ENCODE data around the gene SMARCAD1.

Gene SMARCAD1

GRCh38 chr4:94202769-94203168 lies 4.9 kb upstream of the SMARCAD1 start:
- Histone ChIP-seq H3K4me1 (ENCODE audit: control insufficient read depth in 1 of 2, insufficient read depth in 2 of 2, low read length in 2 of 2) (no peaks in the 10 kb centered on the region), H3K4me3 (ENCODE audit: low read depth in 1 of 2, low read length in 2 of 2) (no peak overlapping the region), H3K27ac (ENCODE audit: low read length) (no peak overlapping the region), H3K9me3 (ENCODE audit: control insufficient read depth in 1 of 2, low read length in 2 of 2) (no peaks in the 10 kb centered on the region), H3K27me3 (ENCODE audit: low read depth, low read length) (no peaks in the 10 kb centered on the region), H3K36me3 (ENCODE audit: control insufficient read depth in 1 of 2, insufficient read depth in 2 of 2, low read length in 2 of 2) (no peaks in the 10 kb centered on the region)

GRCh38 chr4:94208266-94208665 lies 601 bp downstream of the SMARCAD1 start:
- peaks cover 3 to 18% of the 10 kb centered on the region in 2 donors for H3K36me3 ChIP-seq (ENCODE audit: control insufficient read depth in 1 of 2, insufficient read depth in 2 of 2, low read length in 2 of 2)
- H3K4me1 ChIP-seq (ENCODE audit: control insufficient read depth in 1 of 2, insufficient read depth in 2 of 2, low read length in 2 of 2) = peaks cover 0 to 16% of the 10 kb centered on the region in 2 donors
- H3K4me3 ChIP-seq (ENCODE audit: low read depth in 1 of 2, low read length in 2 of 2) = peak overlapping the region; percentile 87 to 97
- no peaks in the 10 kb centered on the region for H3K27me3 ChIP-seq (ENCODE audit: low read depth, low read length)
- peak overlapping the region; percentile 97 for H3K27ac ChIP-seq (ENCODE audit: low read length)
- H3K9me3 ChIP-seq (ENCODE audit: control insufficient read depth in 1 of 2, low read length in 2 of 2) = no peaks in the 10 kb centered on the region

- H3K9me3 ChIP-seq (ENCODE audit: control insufficient read depth in 1 of 2, low read length in 2 of 2) = no peaks in the 10 kb centered on the region
- no peaks in the 10 kb centered on the region for H3K27me3 ChIP-seq (ENCODE audit: low read depth, low read length)
- H3K4me3 ChIP-seq (ENCODE audit: low read depth in 1 of 2, low read length in 2 of 2) = peak overlapping the region; percentile 87 to 97
- H3K36me3 ChIP-seq (ENCODE audit: control insufficient read depth in 1 of 2, insufficient read depth in 2 of 2, low read length in 2 of 2) = peaks cover 9 to 25% of the 10 kb centered on the region in 2 donors
- no peak overlapping the region for H3K27ac ChIP-seq (ENCODE audit: low read length)
- H3K4me1 ChIP-seq (ENCODE audit: control insufficient read depth in 1 of 2, insufficient read depth in 2 of 2, low read length in 2 of 2) = peaks cover 0 to 16% of the 10 kb centered on the region in 2 donors
Observed at GRCh38 chr4:94208918-94209317, 1.3 kb downstream of the SMARCAD1 start.

- H3K36me3 ChIP-seq (ENCODE audit: control insufficient read depth in 1 of 2, insufficient read depth in 2 of 2, low read length in 2 of 2) = peaks cover 15 to 40% of the 10 kb centered on the region in 2 donors
- H3K27me3 ChIP-seq (ENCODE audit: low read depth, low read length) = no peaks in the 10 kb centered on the region
- no peaks in the 10 kb centered on the region for H3K9me3 ChIP-seq (ENCODE audit: control insufficient read depth in 1 of 2, low read length in 2 of 2)
- H3K4me3 ChIP-seq (ENCODE audit: low read depth in 1 of 2, low read length in 2 of 2) = no peak overlapping the region
- peaks cover 0 to 16% of the 10 kb centered on the region in 2 donors for H3K4me1 ChIP-seq (ENCODE audit: control insufficient read depth in 1 of 2, insufficient read depth in 2 of 2, low read length in 2 of 2)
- no peak overlapping the region for H3K27ac ChIP-seq (ENCODE audit: low read length)
Observed at GRCh38 chr4:94211861-94212260, 4.2 kb downstream of the SMARCAD1 start.

GRCh38 chr4:94214703-94215319 lies 7.1 kb downstream of the SMARCAD1 start:
- Histone ChIP-seq H3K27me3 (ENCODE audit: low read depth, low read length) (no peaks in the 10 kb centered on the region), H3K4me1 (ENCODE audit: control insufficient read depth in 1 of 2, insufficient read depth in 2 of 2, low read length in 2 of 2) (no peaks in the 10 kb centered on the region), H3K9me3 (ENCODE audit: control insufficient read depth in 1 of 2, low read length in 2 of 2) (no peaks in the 10 kb centered on the region), H3K36me3 (ENCODE audit: control insufficient read depth in 1 of 2, insufficient read depth in 2 of 2, low read length in 2 of 2) (peaks cover 23 to 44% of the 10 kb centered on the region in 2 donors), H3K27ac (ENCODE audit: low read length) (no peak overlapping the region), H3K4me3 (ENCODE audit: low read depth in 1 of 2, low read length in 2 of 2) (no peak overlapping the region)

GRCh38 chr4:94216394-94216793 lies 8.7 kb downstream of the SMARCAD1 start:
- H3K36me3 ChIP-seq (ENCODE audit: control insufficient read depth in 1 of 2, insufficient read depth in 2 of 2, low read length in 2 of 2) = peaks cover 30 to 37% of the 10 kb centered on the region in 2 donors
- H3K27ac ChIP-seq (ENCODE audit: low read length) = no peak overlapping the region
- no peak overlapping the region for H3K4me3 ChIP-seq (ENCODE audit: low read depth in 1 of 2, low read length in 2 of 2)
- H3K27me3 ChIP-seq (ENCODE audit: low read depth, low read length) = no peaks in the 10 kb centered on the region
- H3K4me1 ChIP-seq (ENCODE audit: control insufficient read depth in 1 of 2, insufficient read depth in 2 of 2, low read length in 2 of 2) = no peaks in the 10 kb centered on the region
- H3K9me3 ChIP-seq (ENCODE audit: control insufficient read depth in 1 of 2, low read length in 2 of 2) = no peaks in the 10 kb centered on the region

- Histone ChIP-seq H3K4me1 (ENCODE audit: control insufficient read depth in 1 of 2, insufficient read depth in 2 of 2, low read length in 2 of 2) (no peaks in the 10 kb centered on the region), H3K36me3 (ENCODE audit: control insufficient read depth in 1 of 2, insufficient read depth in 2 of 2, low read length in 2 of 2) (peaks cover 17 to 20% of the 10 kb centered on the region in 2 donors), H3K4me3 (ENCODE audit: low read depth in 1 of 2, low read length in 2 of 2) (no peak overlapping the region), H3K9me3 (ENCODE audit: control insufficient read depth in 1 of 2, low read length in 2 of 2) (no peaks in the 10 kb centered on the region), H3K27ac (ENCODE audit: low read length) (no peak overlapping the region), H3K27me3 (ENCODE audit: low read depth, low read length) (no peaks in the 10 kb centered on the region)
Observed at GRCh38 chr4:94219402-94219801, 11.7 kb downstream of the SMARCAD1 start.

- no peaks in the 10 kb centered on the region for H3K27me3 ChIP-seq (ENCODE audit: low read depth, low read length)
- no peaks in the 10 kb centered on the region for H3K4me1 ChIP-seq (ENCODE audit: control insufficient read depth in 1 of 2, insufficient read depth in 2 of 2, low read length in 2 of 2)
- H3K4me3 ChIP-seq (ENCODE audit: low read depth in 1 of 2, low read length in 2 of 2) = no peak overlapping the region
- H3K36me3 ChIP-seq (ENCODE audit: control insufficient read depth in 1 of 2, insufficient read depth in 2 of 2, low read length in 2 of 2) = peaks cover 4 to 18% of the 10 kb centered on the region in 2 donors
- no peaks in the 10 kb centered on the region for H3K9me3 ChIP-seq (ENCODE audit: control insufficient read depth in 1 of 2, low read length in 2 of 2)
- no peak overlapping the region for H3K27ac ChIP-seq (ENCODE audit: low read length)
Observed at GRCh38 chr4:94221916-94222315, 14.3 kb downstream of the SMARCAD1 start.

GRCh38 chr4:94225449-94225848 lies 17.8 kb downstream of the SMARCAD1 start:
- peaks cover 0 to 11% of the 10 kb centered on the region in 2 donors for H3K36me3 ChIP-seq (ENCODE audit: control insufficient read depth in 1 of 2, insufficient read depth in 2 of 2, low read length in 2 of 2)
- no peaks in the 10 kb centered on the region for H3K9me3 ChIP-seq (ENCODE audit: control insufficient read depth in 1 of 2, low read length in 2 of 2)
- no peak overlapping the region for H3K4me3 ChIP-seq (ENCODE audit: low read depth in 1 of 2, low read length in 2 of 2)
- H3K4me1 ChIP-seq (ENCODE audit: control insufficient read depth in 1 of 2, insufficient read depth in 2 of 2, low read length in 2 of 2) = no peaks in the 10 kb centered on the region
- no peaks in the 10 kb centered on the region for H3K27me3 ChIP-seq (ENCODE audit: low read depth, low read length)
- no peak overlapping the region for H3K27ac ChIP-seq (ENCODE audit: low read length)

- peaks cover 0 to 11% of the 10 kb centered on the region in 2 donors for H3K36me3 ChIP-seq (ENCODE audit: control insufficient read depth in 1 of 2, insufficient read depth in 2 of 2, low read length in 2 of 2)
- no peak overlapping the region for H3K27ac ChIP-seq (ENCODE audit: low read length)
- no peaks in the 10 kb centered on the region for H3K9me3 ChIP-seq (ENCODE audit: control insufficient read depth in 1 of 2, low read length in 2 of 2)
- H3K4me3 ChIP-seq (ENCODE audit: low read depth in 1 of 2, low read length in 2 of 2) = no peak overlapping the region
- H3K27me3 ChIP-seq (ENCODE audit: low read depth, low read length) = no peaks in the 10 kb centered on the region
- no peaks in the 10 kb centered on the region for H3K4me1 ChIP-seq (ENCODE audit: control insufficient read depth in 1 of 2, insufficient read depth in 2 of 2, low read length in 2 of 2)
Observed at GRCh38 chr4:94226763-94227162, 19.1 kb downstream of the SMARCAD1 start.

- Histone ChIP-seq H3K27ac (ENCODE audit: low read length) (no peak overlapping the region), H3K4me1 (ENCODE audit: control insufficient read depth in 1 of 2, insufficient read depth in 2 of 2, low read length in 2 of 2) (no peaks in the 10 kb centered on the region), H3K4me3 (ENCODE audit: low read depth in 1 of 2, low read length in 2 of 2) (no peak overlapping the region), H3K27me3 (ENCODE audit: low read depth, low read length) (no peaks in the 10 kb centered on the region), H3K9me3 (ENCODE audit: control insufficient read depth in 1 of 2, low read length in 2 of 2) (no peaks in the 10 kb centered on the region), H3K36me3 (ENCODE audit: control insufficient read depth in 1 of 2, insufficient read depth in 2 of 2, low read length in 2 of 2) (peaks cover 0 to 11% of the 10 kb centered on the region in 2 donors)
Observed at GRCh38 chr4:94228493-94229216, 21.0 kb downstream of the SMARCAD1 start.

All from muscle layer of duodenum (tissue), 2 donors.